GM06990 (cell line): ENCODE data around the gene IKZF2.

Experiments
- DNase-seq: peaks from one replicate; pipeline ENCODE4 v3.0.0-alpha.2; 2011; ENCODE audit not compliant: insufficient read length; ENCODE audit errors: extremely low read depth
- H3K27me3 ChIP-seq: replicated peaks from 2 replicates; pipeline ENCODE4 v1.6.0; 2011; ENCODE audit warnings: low read length; ENCODE audit not compliant: control insufficient read depth, insufficient read depth
- H3K36me3 ChIP-seq: 2 replicates; pipeline ENCODE4 v1.5.1; 2011; ENCODE audit warnings: low read length; ENCODE audit not compliant: control insufficient read depth, insufficient read depth
- H3K4me3 ChIP-seq: replicated peaks from 2 replicates; pipeline ENCODE4 v1.5.1; 2011; ENCODE audit warnings: low read depth, mild to moderate bottlenecking, control low read depth, low read length
- CTCF ChIP-seq: IDR thresholded peaks from 2 replicates; pipeline ENCODE4 v1.5.1; 2011; ENCODE audit warnings: low read length, control low read depth, mild to moderate bottlenecking, inconsistent platforms; ENCODE audit not compliant: insufficient read depth, poor library complexity, severe bottlenecking

IKZF2 gene

GRCh38 chr2:213148572-213149261 is 2.7 kb downstream of the IKZF2 start:
- no peaks in the 10 kb centered on the region for H3K36me3 ChIP-seq
- H3K4me3 ChIP-seq: peak overlapping the region; percentile 73
- no peaks in the 10 kb centered on the region for H3K27me3 ChIP-seq
- no peak for TF ChIP-seq CTCF
- DNase-seq: no peak

- TF ChIP-seq CTCF: no peak
- no peaks in the 10 kb centered on the region for H3K36me3 ChIP-seq
- H3K27me3 ChIP-seq: no peaks in the 10 kb centered on the region
- no peak for DNase-seq
- peak overlapping the region; percentile 73 for H3K4me3 ChIP-seq
Measured at GRCh38 chr2:213147538-213147937, 3.9 kb downstream of the IKZF2 start.

- Histone ChIP-seq H3K27me3 (no peaks in the 10 kb centered on the region), H3K36me3 (no peaks in the 10 kb centered on the region; the same call in 1 of the 2 replicates), H3K4me3 (peak overlapping the region; percentile 41)
- no peak for DNase-seq
- no peak for TF ChIP-seq CTCF
Measured at GRCh38 chr2:213145715-213146242, 5.6 kb downstream of the IKZF2 start.

- TF ChIP-seq CTCF: no peak
- DNase-seq: no peak
- no peaks in the 10 kb centered on the region; the same call in none of the 2 replicates for H3K36me3 ChIP-seq
- H3K4me3 ChIP-seq: no peak overlapping the region
- no peaks in the 10 kb centered on the region for H3K27me3 ChIP-seq
Measured at GRCh38 chr2:213137064-213137463, 14.3 kb downstream of the IKZF2 start.

- TF ChIP-seq CTCF: no peak
- Histone ChIP-seq H3K36me3 (peaks cover 3% of the 10 kb centered on the region; the same call in 1 of the 2 replicates), H3K27me3 (no peaks in the 10 kb centered on the region)
Measured at GRCh38 chr2:213129311-213129710, 22.1 kb downstream of the IKZF2 start.

More at GRCh38 chr2:213129311-213129710, 22.1 kb downstream of the IKZF2 start:
- no peak for DNase-seq
- H3K4me3 ChIP-seq: no peak overlapping the region
